Mucosa of gallbladder (tissue), 1 donor: Measurements from ENCODE around the gene MESP2. TPM values are rescaled to one million over a fixed set of nuclear protein-coding genes. Genes with fewer than 3 reads are reported as not detected.
"Not testable (repeated sequence)": the region's sequence is repeated elsewhere in the genome, so short reads cannot be mapped to it uniquely, and the experiment has no call there.

Experiments
- DNase-seq: peaks from one replicate; pipeline ENCODE4 v3.0.0-alpha.2; 2020; ENCODE audit warnings: low spot score
- total RNA-seq: library from RNA; stranded (reverse); gene quantifications from one replicate; pipeline ENCODE4 v1.2.1, GENCODE V29; 2021
- donor health status: DM: no; HTN: no; CAD: no.

MESP2 gene
- total RNA-seq, 1 donor from 2014 or later, result 0.75 TPM

- DNase-seq, result no peak
Measured at GRCh38 chr15:89780601-89781000, 4.5 kb downstream of the MESP2 start.

DNA sequence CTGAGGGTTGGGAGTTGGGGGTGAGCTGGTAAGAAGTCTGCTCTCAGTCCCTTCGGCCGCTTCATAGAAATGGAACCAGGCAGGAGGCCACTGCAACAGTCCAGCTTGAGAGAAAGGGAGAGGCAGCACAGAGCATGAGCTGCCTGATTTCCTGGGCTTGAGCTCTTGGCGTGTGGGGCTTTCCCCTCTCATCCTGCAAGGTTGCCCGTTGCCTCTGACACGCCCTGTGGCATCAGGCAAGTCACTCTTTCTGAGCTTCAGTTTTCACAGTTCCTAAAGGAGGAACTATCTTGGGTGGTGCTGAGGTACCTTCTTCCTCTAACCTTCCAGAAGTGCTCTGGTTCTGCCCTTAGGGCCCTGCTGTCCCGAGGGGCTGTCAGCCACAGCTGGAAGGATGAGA lies 4.9 kb downstream of the MESP2 start:
- no peak for DNase-seq

DNA sequence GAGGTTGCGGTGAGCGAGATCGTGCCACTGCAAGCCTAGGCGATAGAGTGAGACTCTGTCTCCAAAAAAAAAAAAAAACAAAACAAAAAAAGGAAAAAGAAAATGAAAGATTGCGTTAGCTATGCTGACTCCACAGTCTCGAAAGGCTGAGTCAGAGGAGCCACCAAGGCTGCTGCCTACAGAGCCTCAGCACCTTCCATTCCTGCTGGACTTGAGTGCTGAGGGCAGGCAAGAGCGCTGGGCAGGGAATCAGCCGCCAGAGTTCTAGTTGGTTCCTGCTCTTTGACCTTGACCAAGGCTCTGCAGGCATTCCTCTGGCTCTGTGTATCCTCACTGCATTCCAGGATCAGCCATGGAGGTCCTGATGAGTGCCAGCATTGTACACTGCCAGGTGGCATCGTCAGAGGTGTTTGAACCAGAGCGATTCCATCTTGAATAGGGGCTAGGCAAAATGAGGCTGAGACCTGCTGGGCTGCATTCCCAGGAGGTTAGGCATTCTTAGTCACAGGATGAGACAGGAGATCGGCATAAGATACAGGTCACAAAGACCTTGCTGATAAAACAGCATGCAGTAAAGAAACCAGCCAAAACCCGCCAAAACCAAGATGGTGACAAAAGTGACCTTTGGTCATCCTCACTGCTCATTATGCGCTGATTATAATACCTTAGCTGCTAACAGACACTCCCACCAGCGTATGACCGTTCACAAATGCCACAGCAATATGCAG lies 5.9 kb downstream of the MESP2 start:
- peak; percentile 53 for DNase-seq

DNA sequence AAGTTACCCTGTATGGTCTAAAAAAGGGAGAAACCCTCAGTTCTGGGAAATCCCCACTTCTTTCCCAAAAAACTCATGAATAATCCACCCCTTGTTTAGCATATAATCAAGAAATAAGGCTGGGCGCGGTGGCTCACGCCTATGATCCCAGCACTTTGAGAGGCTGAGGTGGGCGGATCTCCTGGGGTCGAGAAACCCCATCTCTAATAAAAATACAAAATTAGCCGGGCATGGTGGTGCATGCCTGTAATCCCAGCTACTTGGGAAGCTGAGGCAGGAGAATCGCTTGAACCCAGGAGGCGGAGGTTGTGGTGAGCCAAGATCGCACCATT lies 6.5 kb downstream of the MESP2 start:
- DNase-seq, result not testable (repeated sequence)

- no peak for DNase-seq
Measured at GRCh38 chr15:89783111-89783860, 7.2 kb downstream of the MESP2 start.

GRCh38 chr15:89783861-89784685 lies 7.9 kb downstream of the MESP2 start:
- no peak for DNase-seq

- no peak for DNase-seq
Measured at GRCh38 chr15:89784686-89784960, 8.5 kb downstream of the MESP2 start.

GRCh38 chr15:89785064-89785773 lies 9.1 kb downstream of the MESP2 start:
- DNase-seq, result peak; percentile 83

- no peak for DNase-seq
Measured at GRCh38 chr15:89785774-89786140, 9.6 kb downstream of the MESP2 start.

- no peak for DNase-seq
Measured at GRCh38 chr15:89787944-89788343, 11.8 kb downstream of the MESP2 start.

GRCh38 chr15:89788585-89788984 lies 12.5 kb downstream of the MESP2 start:
- DNase-seq, result not testable (repeated sequence)

DNA sequence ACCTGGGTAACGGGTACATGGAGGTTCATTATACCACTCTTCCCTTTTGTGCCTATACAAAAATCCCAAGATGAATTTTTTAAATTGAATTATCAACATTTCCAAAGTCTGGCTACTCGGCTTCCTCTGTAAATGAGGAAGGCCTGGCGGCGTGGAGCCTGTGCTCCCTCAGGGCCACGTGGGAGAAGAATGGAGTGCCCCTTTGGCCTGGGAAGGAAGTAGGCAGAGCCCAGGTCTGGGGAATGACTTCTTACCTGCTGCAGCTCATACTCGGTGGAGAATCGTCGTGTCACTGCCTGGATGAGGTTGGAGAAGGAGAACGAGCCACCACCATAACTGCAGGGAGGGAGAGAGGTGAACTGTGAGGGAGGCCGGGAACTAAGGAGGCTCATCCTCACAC lies 14.1 kb downstream of the MESP2 start:
- no peak for DNase-seq

GRCh38 chr15:89790661-89791060 lies 14.5 kb downstream of the MESP2 start:
- no peak for DNase-seq

DNA sequence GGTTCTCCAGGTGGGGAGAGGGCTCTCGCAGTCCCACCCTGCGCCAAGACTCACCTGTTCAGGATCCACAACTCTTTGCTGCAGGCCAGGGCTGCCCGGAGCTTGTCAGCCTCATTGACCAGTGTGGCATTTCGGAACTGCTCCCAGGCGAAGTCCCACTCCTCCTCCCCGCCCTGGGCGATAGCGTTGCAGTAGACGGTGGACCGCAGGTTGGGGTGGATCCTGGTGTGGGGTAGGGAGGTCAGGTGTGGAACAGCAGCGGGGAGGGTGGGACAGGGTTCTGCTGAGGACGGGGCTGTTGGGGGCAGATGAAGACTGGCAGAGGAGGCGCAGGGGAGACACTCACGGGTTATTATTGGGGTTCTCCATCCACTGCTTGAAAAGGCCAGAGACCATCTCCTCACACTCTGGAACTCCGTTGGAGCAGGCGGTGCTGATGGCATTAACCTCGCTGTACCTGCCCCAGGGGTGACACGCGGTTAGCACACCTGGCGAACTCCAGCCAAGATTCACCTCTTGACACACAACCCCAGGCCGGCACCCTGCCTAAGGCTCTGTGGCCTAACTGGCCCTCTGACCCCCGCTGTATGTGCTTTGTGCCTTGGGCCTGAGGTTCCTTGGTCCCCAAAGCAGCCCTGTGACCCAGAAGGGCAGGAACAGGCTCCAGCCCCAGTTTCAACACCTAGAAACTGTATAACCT lies 16.1 kb downstream of the MESP2 start:
- DNase-seq, result no peak

DNA sequence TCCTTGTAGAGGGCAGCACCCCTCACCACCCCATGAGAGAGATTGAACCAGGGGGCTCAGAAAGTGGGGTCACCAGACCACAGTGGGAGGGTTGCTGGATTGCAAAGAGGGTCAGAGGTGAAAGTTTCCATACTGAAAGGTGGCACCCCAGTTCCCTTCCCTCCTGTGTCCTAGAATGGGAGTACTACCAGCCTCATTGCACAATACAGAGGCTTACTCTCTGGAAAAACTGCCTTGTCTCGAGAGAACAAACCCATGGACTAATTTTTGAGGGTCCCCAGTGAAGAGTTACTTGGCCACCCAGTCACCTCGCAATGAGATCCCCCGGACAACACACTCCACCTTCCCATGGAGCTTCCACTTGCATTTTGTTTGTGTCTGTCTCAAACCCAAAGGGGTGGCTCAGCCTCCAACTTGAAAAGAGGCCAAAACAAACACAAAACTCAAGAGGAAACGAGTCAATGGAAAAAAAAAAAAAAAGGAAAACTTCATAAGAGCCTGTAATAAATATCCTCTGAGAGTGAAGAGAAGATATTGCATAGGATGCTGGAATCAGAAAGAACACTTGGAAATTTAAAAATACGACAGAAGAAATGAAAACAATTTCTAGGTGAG lies 18.6 kb downstream of the MESP2 start:
- no peak for DNase-seq

GRCh38 chr15:89795996-89796395 lies 19.9 kb downstream of the MESP2 start:
- DNase-seq, result no peak

DNA sequence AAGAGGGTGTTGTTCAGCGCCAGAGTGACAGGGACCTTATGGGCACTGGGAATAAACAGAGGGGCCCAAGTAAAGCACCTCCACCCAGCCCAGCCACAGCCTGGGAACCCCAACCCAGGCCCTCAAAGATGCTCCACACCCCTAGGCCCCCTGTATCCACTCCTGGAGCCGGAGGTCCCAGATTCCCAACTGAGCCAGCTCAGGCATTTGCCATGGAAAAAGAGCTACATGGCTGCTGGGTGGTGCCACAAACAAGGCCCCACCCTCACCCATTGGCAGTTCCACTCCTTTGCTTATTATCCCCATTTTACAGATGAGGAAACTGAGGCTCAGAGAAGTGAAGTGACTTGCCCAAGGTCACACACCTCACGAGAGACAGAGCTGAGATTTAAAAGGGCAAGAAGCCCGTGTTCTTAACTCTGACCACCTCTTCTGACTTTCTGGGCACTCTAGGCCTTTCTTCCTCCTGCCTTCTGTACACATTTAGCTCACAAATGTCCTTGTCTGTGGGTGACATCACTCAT lies 21.6 kb downstream of the MESP2 start:
- no peak for DNase-seq

- DNase-seq, result no peak
Measured at GRCh38 chr15:89799011-89799911, 23.1 kb downstream of the MESP2 start.

DNA sequence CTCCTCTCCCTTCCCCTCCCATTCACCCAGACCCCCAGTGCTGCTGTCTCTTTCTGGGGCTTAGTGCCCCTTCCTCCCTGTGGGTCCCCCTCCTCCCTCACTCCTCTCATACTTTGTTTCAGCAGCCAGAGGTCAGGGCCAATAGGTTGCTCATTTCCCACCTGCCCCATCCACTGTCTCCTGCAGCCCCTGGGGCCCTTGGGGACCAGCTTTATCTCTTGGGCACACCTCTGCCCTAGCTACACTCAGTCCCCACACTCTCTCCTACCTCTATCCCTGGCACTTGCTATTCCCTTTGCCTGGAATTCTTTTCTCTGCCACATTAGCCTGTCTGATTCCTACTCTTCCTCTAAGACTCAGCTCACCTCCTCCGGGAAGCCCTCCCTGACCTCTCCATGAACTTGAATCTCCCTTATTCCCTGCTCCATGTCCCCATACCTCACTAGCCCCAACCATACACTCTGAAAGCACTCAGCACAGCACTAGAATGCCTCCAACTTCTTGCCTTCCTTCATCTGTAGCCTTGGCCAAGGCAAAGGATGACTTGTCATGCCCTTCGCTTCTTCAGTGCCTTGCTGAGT lies 23.9 kb downstream of the MESP2 start:
- no peak for DNase-seq
